ENCODE results near the gene NMNAT3. TPM values are rescaled to one million over a fixed set of nuclear protein-coding genes. Genes with fewer than 3 reads are reported as not detected.

Gene NMNAT3
- total and polyA plus RNA-seq, 12 donors, result 4.2 to 12.4 (median 7.7) TPM

GRCh38 chr3:139554628-139555027 lies 123.1 kb downstream of the NMNAT3 start:
- no peak overlapping the region for H3K27ac ChIP-seq
- H3K4me3 ChIP-seq, result no peak overlapping the region
- no peaks in the 10 kb centered on the region for H3K36me3 ChIP-seq (replicated peaks in 1 of 2)
- peaks cover 11 to 29% of the 10 kb centered on the region in 2 donors for H3K4me1 ChIP-seq (replicated peaks in 1 of 2)
- no peak for TF ChIP-seq POLR2A (IDR thresholded peaks at IDR 0.05)
- TF ChIP-seq CTCF (IDR thresholded peaks at IDR 0.05), result no peak
- H3K27me3 ChIP-seq, result no peaks in the 10 kb centered on the region
- no peak for DNase-seq
- intact Hi-C loops (cut with DNase I), result no loop called here
- no peaks in the 10 kb centered on the region for H3K9me3 ChIP-seq (replicated peaks in 1 of 3)

- H3K36me3 ChIP-seq (replicated peaks in 1 of 2), result no peaks in the 10 kb centered on the region
These were observed 125.0 kb downstream of the NMNAT3 start for GRCh38 chr3:139552632-139553365.

GRCh38 chr3:139548801-139549200 lies 129.0 kb downstream of the NMNAT3 start:
- Histone ChIP-seq H3K27me3 (no peaks in the 10 kb centered on the region), H3K27ac (peak overlapping the region; percentile 13 to 73 (median 56)), H3K4me3 (no peak overlapping the region), H3K36me3 (replicated peaks in 1 of 2) (no peaks in the 10 kb centered on the region), H3K9me3 (replicated peaks in 1 of 3) (no peaks in the 10 kb centered on the region), H3K4me1 (replicated peaks in 1 of 2) (peaks cover 18 to 36% of the 10 kb centered on the region in 2 donors)
- intact Hi-C loops (cut with DNase I), result no loop called here
- peak in 6 of 7 donors; percentile 71 to 84 (median 80) for DNase-seq
- WGBS, 4 donors, result 22 to 37% (median 30%) methylated on average over 5 of the region's 5 CpGs
- TF ChIP-seq POLR2A (IDR thresholded peaks at IDR 0.05) (no peak), CTCF (IDR thresholded peaks at IDR 0.05) (no peak)

More at GRCh38 chr3:139552632-139553365, 125.0 kb downstream of the NMNAT3 start:
- Histone ChIP-seq H3K27ac (peak overlapping the region in 2 of 5 donors; percentile 57 to 65), H3K4me3 (no peak overlapping the region), H3K4me1 (replicated peaks in 1 of 2) (peaks cover 18 to 48% of the 10 kb centered on the region in 2 donors), H3K9me3 (replicated peaks in 1 of 3) (no peaks in the 10 kb centered on the region), H3K27me3 (no peaks in the 10 kb centered on the region)
- DNase-seq, result peak in 5 of 7 donors; percentile 54 to 72 (median 66)
- intact Hi-C loops (cut with DNase I), result no loop called here
- TF ChIP-seq POLR2A (IDR thresholded peaks at IDR 0.05) (no peak), CTCF (IDR thresholded peaks at IDR 0.05) (no peak)
- WGBS, 4 donors, result 66 to 87% (median 72%) methylated on average over 3 to 4 of the region's 4 CpGs

GRCh38 chr3:139547666-139548065 lies 130.1 kb downstream of the NMNAT3 start:
- Histone ChIP-seq H3K4me3 (no peak overlapping the region), H3K27me3 (no peaks in the 10 kb centered on the region), H3K9me3 (replicated peaks in 1 of 3) (no peaks in the 10 kb centered on the region), H3K36me3 (replicated peaks in 1 of 2) (no peaks in the 10 kb centered on the region), H3K4me1 (replicated peaks in 1 of 2) (peaks cover 7 to 25% of the 10 kb centered on the region in 2 donors), H3K27ac (peak overlapping the region in 1 of 5 donors; percentile 73)
- TF ChIP-seq POLR2A (IDR thresholded peaks at IDR 0.05), result no peak
- no peak for TF ChIP-seq CTCF (IDR thresholded peaks at IDR 0.05)
- intact Hi-C loops (cut with DNase I), result no loop called here
- DNase-seq, result no peak

All from adrenal gland (tissue), 12 donors.